ENCODE measurements around the gene SEMA5B.

Gene SEMA5B

DNA sequence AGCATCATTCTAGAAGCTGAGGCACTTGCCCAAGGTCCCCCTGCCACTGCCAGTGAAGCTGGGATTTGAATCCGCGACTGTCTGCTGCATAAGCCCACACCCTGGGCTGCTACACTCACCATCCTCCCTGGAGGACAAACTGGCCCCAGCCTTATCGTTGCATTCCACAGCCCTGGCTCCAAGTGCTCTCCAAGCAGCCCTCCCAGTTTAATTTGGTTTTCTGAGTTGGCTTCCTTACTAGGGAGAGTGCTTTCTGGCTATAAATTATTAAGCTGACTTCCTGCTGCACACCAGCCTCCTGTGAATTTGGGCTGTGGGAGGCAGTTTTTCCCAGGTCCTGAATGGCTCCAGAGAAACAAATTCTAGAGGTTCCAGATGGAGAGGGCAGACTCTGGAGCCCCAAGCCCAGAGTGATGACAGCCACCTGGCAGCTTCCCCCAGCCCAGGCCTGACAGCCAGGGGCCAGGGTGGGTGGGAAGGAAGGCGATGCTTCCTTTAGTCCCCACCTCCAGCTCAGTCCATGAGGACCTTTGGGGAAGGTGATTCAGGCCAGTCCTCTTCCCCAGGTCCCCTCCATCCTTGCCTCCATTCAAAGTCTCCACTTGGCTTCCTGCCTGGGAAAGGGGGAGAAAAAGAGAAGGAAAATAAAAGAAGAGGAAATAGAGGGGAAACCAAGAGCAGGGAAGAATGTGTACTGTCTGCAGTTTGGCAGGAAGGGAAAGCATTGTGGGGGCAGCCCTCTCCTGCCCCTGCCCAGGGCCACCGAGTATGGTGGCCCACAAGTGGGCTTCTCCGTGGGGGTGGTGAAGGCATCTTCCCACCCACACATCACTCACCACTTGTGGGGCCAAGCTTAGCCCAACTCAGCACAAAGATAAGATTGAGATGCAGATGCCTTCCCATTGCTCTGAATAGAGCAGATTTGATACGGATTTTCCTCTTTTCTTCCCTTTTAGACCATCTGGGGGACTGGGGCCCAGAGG is 69.6 kb downstream of the SEMA5B start:
- no peak overlapping the region for H3K27ac ChIP-seq
- TF ChIP-seq CTCF (IDR thresholded peaks at IDR 0.05) (no peak), ZFX (IDR thresholded peaks at IDR 0.05; ENCODE audit: borderline replicate concordance) (no peak)

- TF ChIP-seq ZFX (IDR thresholded peaks at IDR 0.05; ENCODE audit: borderline replicate concordance) (no peak), CTCF (IDR thresholded peaks at IDR 0.05) (no peak)
- H3K27ac ChIP-seq: no peak overlapping the region
These were observed 70.7 kb downstream of the SEMA5B start for GRCh38 chr3:122956693-122957455.

- no peak overlapping the region for H3K27ac ChIP-seq
- TF ChIP-seq ZFX (IDR thresholded peaks at IDR 0.05; ENCODE audit: borderline replicate concordance) (no peak), CTCF (IDR thresholded peaks at IDR 0.05) (no peak)
These were observed 71.5 kb downstream of the SEMA5B start for GRCh38 chr3:122955916-122956692.

DNA sequence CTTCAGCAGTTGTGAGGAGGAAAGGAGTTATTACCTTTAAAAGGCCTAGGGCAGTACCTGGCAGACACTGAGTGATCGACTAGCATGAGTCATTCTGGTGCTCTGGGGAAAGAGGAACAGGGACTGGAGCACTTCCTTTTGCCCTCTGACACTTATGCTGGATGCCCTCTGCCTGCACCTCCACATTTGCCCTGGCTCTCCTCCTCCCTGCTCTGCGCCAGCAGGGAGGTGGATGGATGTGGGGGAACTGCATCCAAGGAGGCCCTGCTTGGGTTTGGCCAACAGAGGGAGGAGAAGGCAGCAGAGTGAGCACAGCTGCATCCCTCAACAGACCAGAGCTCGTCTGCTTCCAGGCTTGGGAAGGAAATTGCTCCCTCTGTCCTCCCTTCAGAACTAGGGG is 75.0 kb downstream of the SEMA5B start:
- H3K27ac ChIP-seq: no peak overlapping the region
- TF ChIP-seq CTCF (IDR thresholded peaks at IDR 0.05) (no peak), ZFX (IDR thresholded peaks at IDR 0.05; ENCODE audit: borderline replicate concordance) (no peak)

DNA sequence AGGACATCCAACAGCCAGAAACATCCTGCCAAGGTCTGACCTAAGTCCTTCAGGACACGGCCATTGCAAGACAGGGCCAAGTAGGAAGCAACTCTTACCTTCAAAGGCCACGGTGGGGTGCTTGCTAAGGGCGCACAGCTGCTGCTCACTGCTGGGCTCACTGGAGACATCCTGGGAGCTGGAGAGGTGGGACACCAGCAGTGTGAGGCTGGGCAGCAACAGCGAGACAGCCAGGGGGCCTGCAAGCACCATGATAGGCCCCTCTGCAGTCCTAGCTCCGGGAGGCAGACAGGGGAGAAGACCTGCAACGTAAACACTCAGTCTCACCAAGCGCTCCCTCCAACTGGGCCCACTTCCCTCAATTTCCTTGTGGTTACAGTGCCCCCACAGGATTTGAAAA is 79.2 kb downstream of the SEMA5B start:
- no peak overlapping the region for H3K27ac ChIP-seq
- no peak for TF ChIP-seq ZFX (IDR thresholded peaks at IDR 0.05; ENCODE audit: borderline replicate concordance)
- no peak for TF ChIP-seq CTCF (IDR thresholded peaks at IDR 0.05)

DNA sequence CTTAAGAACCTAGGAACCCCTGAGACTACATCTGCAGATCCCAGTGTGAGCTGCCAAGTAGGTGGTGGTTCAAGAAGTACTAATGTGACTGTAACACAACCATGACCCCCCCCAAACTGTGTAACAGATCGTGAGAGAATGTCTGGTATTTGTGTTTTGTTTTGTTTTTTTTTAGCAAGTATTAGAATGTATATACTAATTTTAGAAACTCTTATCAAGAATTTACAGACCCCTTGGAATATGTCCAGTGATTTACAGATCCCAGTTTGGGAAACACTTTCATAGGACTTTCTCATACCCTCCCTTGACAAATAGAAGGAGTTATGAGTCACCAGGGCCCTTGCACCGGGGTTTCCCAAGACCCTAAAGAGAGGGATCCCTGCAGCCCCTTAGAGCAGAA is 79.8 kb downstream of the SEMA5B start:
- no peak for TF ChIP-seq ZFX (IDR thresholded peaks at IDR 0.05; ENCODE audit: borderline replicate concordance)
- no peak for TF ChIP-seq CTCF (IDR thresholded peaks at IDR 0.05)

More for the DNA sequence above, 79.8 kb downstream of the SEMA5B start:
- H3K27ac ChIP-seq: no peak overlapping the region
